Muscle layer of colon (tissue), 2 donors: ENCODE results near the gene IL17B.
"Not testable (repeated sequence)": the region's sequence is repeated elsewhere in the genome, so short reads cannot be mapped to it uniquely, and the experiment has no call there.

Experiments used
- H3K27ac ChIP-seq: one replicate; pipeline ENCODE4 v1.7.0; 2013; ENCODE audit warnings: low read depth, mild to moderate bottlenecking, low read length, moderate library complexity
- H3K27me3 ChIP-seq, 2 donors: one replicate each; pipeline ENCODE4 v1.7.0; 2013; ENCODE audit warnings: low read length in 2 of 2, mild to moderate bottlenecking in 2 of 2; ENCODE audit not compliant: insufficient read depth in 2 of 2, control insufficient read depth in 1 of 2
- H3K36me3 ChIP-seq: one replicate; pipeline ENCODE4 v1.7.0; 2013; ENCODE audit warnings: mild to moderate bottlenecking, low read length; ENCODE audit not compliant: insufficient read depth
- H3K4me1 ChIP-seq: one replicate; pipeline ENCODE4 v1.7.0; 2013; ENCODE audit warnings: mild to moderate bottlenecking, low read length; ENCODE audit not compliant: insufficient read depth
- H3K4me3 ChIP-seq, 2 donors: one replicate each; pipeline ENCODE4 v1.7.0; 2013; ENCODE audit warnings: low read length in 2 of 2, low read depth in 1 of 2, mild to moderate bottlenecking in 1 of 2, moderate library complexity in 1 of 2
- H3K9ac ChIP-seq: one replicate; pipeline ENCODE4 v1.7.0; 2013; ENCODE audit warnings: low read length
- H3K9me3 ChIP-seq: one replicate; pipeline ENCODE4 v1.7.0; 2013; ENCODE audit warnings: mild to moderate bottlenecking, low read length
- donor health status: abdominal sarcoma.
- donor health status: Adenocarcinoma of cecum.

The IL17B gene

GRCh38 chr5:149394996-149395395 is 15.9 kb upstream of the IL17B start:
- not testable (repeated sequence) for H3K36me3 ChIP-seq, H3K9me3 ChIP-seq, H3K27me3 ChIP-seq, H3K27ac ChIP-seq, H3K4me3 ChIP-seq, H3K9ac ChIP-seq
- H3K4me1 ChIP-seq = peaks cover 38% of the 10 kb centered on the region

- no peak overlapping the region for H3K4me3 ChIP-seq
- H3K4me1 ChIP-seq = peaks cover 46% of the 10 kb centered on the region
- H3K36me3 ChIP-seq = no peaks in the 10 kb centered on the region
- no peak overlapping the region for H3K9ac ChIP-seq
- no peaks in the 10 kb centered on the region for H3K27me3 ChIP-seq
- no peaks in the 10 kb centered on the region for H3K9me3 ChIP-seq
- H3K27ac ChIP-seq = no peak overlapping the region
These were observed 13.6 kb upstream of the IL17B start for GRCh38 chr5:149392718-149393117.

- Histone ChIP-seq H3K4me3 (no peak overlapping the region), H3K9me3 (no peaks in the 10 kb centered on the region), H3K9ac (no peak overlapping the region), H3K27ac (peak overlapping the region; percentile 94), H3K36me3 (no peaks in the 10 kb centered on the region), H3K27me3 (no peaks in the 10 kb centered on the region), H3K4me1 (peaks cover 58% of the 10 kb centered on the region)
These were observed 12.4 kb upstream of the IL17B start for GRCh38 chr5:149391524-149391923.

GRCh38 chr5:149391076-149391475 is 12.0 kb upstream of the IL17B start:
- H3K27ac ChIP-seq = peak overlapping the region; percentile 94
- not testable (repeated sequence) for H3K9me3 ChIP-seq, H3K9ac ChIP-seq, H3K27me3 ChIP-seq, H3K4me3 ChIP-seq, H3K36me3 ChIP-seq
- H3K4me1 ChIP-seq = peaks cover 62% of the 10 kb centered on the region

GRCh38 chr5:149389552-149390495 is 10.7 kb upstream of the IL17B start:
- Histone ChIP-seq H3K27ac (peak overlapping the region; percentile 94), H3K4me3 (peak overlapping the region in 1 of 2 donors; percentile 6), H3K9ac (peak overlapping the region; percentile 68), H3K9me3 (no peaks in the 10 kb centered on the region), H3K36me3 (no peaks in the 10 kb centered on the region), H3K27me3 (no peaks in the 10 kb centered on the region), H3K4me1 (peaks cover 72% of the 10 kb centered on the region)

- H3K9ac ChIP-seq = peak overlapping the region; percentile 64
- H3K36me3 ChIP-seq = no peaks in the 10 kb centered on the region
- no peaks in the 10 kb centered on the region for H3K9me3 ChIP-seq
- H3K27me3 ChIP-seq = no peaks in the 10 kb centered on the region
- peak overlapping the region in 1 of 2 donors; percentile 34 for H3K4me3 ChIP-seq
- H3K4me1 ChIP-seq = peaks cover 81% of the 10 kb centered on the region
- H3K27ac ChIP-seq = peak overlapping the region; percentile 94
These were observed 9.6 kb upstream of the IL17B start for GRCh38 chr5:149388498-149389190.

- Histone ChIP-seq H3K9ac (peak overlapping the region; percentile 64), H3K9me3 (no peaks in the 10 kb centered on the region), H3K4me3 (peak overlapping the region in 1 of 2 donors; percentile 34), H3K27me3 (no peaks in the 10 kb centered on the region), H3K36me3 (no peaks in the 10 kb centered on the region), H3K27ac (peak overlapping the region; percentile 94), H3K4me1 (peaks cover 85% of the 10 kb centered on the region)
These were observed 8.9 kb upstream of the IL17B start for GRCh38 chr5:149387982-149388381.

- H3K4me3 ChIP-seq = peak overlapping the region in 1 of 2 donors; percentile 41
- H3K36me3 ChIP-seq = no peaks in the 10 kb centered on the region
- peak overlapping the region; percentile 64 for H3K9ac ChIP-seq
- H3K27me3 ChIP-seq = no peaks in the 10 kb centered on the region
- no peaks in the 10 kb centered on the region for H3K9me3 ChIP-seq
- peak overlapping the region; percentile 94 for H3K27ac ChIP-seq
- H3K4me1 ChIP-seq = peaks cover 85% of the 10 kb centered on the region
These were observed 8.1 kb upstream of the IL17B start for GRCh38 chr5:149387081-149387631.

- Histone ChIP-seq H3K36me3 (no peaks in the 10 kb centered on the region), H3K9me3 (no peaks in the 10 kb centered on the region), H3K27ac (peak overlapping the region; percentile 94), H3K9ac (peak overlapping the region; percentile 64), H3K4me3 (peak overlapping the region in 1 of 2 donors; percentile 41), H3K27me3 (no peaks in the 10 kb centered on the region), H3K4me1 (peaks cover 82% of the 10 kb centered on the region)
These were observed 7.1 kb upstream of the IL17B start for GRCh38 chr5:149386166-149386565.

GRCh38 chr5:149383399-149383798 is 4.3 kb upstream of the IL17B start:
- H3K4me1 ChIP-seq = peaks cover 80% of the 10 kb centered on the region
- H3K36me3 ChIP-seq = no peaks in the 10 kb centered on the region
- H3K9ac ChIP-seq = peak overlapping the region; percentile 92
- no peaks in the 10 kb centered on the region for H3K27me3 ChIP-seq
- peak overlapping the region; percentile 98 for H3K27ac ChIP-seq
- H3K4me3 ChIP-seq = peak overlapping the region; percentile 22 to 71
- no peaks in the 10 kb centered on the region for H3K9me3 ChIP-seq

- Histone ChIP-seq H3K4me1 (peaks cover 76% of the 10 kb centered on the region), H3K4me3 (peak overlapping the region; percentile 37 to 71), H3K9me3 (no peaks in the 10 kb centered on the region), H3K27ac (peak overlapping the region; percentile 98), H3K27me3 (no peaks in the 10 kb centered on the region), H3K9ac (peak overlapping the region; percentile 92), H3K36me3 (no peaks in the 10 kb centered on the region)
These were observed 3.6 kb upstream of the IL17B start for GRCh38 chr5:149382517-149383220.
